NCI-H2196 treated with DMSO at 0.1 percent for 48 hours (cell line): Measurements from ENCODE around the gene DDX39B.

ENCODE experiments used
- DNase-seq: peaks from one replicate; lab custom pipeline; 2025; ENCODE audit not compliant: unreplicated experiment; lab: John Stamatoyannopoulos, UW

DDX39B gene

DNA sequence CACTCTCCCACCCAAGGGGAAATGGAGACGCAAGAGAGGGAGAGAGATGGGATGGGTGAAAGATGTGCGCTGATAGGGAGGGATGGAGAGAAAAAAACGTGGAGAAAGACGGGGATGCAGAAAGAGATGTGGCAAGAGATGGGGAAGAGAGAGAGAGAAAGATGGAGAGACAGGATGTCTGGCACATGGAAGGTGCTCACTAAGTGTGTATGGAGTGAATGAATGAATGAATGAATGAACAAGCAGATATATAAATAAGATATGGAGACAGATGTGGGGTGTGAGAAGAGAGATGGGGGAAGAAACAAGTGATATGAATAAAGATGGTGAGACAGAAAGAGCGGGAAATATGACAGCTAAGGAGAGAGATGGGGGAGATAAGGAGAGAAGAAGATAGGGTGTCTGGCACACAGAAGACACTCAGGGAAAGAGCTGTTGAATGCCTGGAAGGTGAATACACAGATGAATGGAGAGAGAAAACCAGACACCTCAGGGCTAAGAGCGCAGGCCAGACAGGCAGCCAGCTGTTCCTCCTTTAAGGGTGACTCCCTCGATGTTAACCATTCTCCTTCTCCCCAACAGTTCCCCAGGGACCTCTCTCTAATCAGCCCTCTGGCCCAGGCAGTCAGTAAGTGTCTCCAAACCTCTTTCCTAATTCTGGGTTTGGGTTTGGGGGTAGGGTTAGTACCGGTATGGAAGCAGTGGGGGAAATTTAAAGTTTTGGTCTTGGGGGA lies 34.3 kb upstream of the DDX39B start:
- DNase-seq, result no peak

DNA sequence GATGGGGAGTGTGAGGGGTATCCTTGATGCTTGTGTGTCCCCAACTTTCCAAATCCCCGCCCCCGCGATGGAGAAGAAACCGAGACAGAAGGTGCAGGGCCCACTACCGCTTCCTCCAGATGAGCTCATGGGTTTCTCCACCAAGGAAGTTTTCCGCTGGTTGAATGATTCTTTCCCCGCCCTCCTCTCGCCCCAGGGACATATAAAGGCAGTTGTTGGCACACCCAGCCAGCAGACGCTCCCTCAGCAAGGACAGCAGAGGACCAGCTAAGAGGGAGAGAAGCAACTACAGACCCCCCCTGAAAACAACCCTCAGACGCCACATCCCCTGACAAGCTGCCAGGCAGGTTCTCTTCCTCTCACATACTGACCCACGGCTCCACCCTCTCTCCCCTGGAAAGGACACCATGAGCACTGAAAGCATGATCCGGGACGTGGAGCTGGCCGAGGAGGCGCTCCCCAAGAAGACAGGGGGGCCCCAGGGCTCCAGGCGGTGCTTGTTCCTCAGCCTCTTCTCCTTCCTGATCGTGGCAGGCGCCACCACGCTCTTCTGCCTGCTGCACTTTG lies 33.6 kb upstream of the DDX39B start, which contains the start of gene TNF:
TNF (plus strand) TSS at position 231 of the 567 bp plus-strand sequence; CDS start at position 408, 177 bp downstream.
- DNase-seq, result no peak

DNA sequence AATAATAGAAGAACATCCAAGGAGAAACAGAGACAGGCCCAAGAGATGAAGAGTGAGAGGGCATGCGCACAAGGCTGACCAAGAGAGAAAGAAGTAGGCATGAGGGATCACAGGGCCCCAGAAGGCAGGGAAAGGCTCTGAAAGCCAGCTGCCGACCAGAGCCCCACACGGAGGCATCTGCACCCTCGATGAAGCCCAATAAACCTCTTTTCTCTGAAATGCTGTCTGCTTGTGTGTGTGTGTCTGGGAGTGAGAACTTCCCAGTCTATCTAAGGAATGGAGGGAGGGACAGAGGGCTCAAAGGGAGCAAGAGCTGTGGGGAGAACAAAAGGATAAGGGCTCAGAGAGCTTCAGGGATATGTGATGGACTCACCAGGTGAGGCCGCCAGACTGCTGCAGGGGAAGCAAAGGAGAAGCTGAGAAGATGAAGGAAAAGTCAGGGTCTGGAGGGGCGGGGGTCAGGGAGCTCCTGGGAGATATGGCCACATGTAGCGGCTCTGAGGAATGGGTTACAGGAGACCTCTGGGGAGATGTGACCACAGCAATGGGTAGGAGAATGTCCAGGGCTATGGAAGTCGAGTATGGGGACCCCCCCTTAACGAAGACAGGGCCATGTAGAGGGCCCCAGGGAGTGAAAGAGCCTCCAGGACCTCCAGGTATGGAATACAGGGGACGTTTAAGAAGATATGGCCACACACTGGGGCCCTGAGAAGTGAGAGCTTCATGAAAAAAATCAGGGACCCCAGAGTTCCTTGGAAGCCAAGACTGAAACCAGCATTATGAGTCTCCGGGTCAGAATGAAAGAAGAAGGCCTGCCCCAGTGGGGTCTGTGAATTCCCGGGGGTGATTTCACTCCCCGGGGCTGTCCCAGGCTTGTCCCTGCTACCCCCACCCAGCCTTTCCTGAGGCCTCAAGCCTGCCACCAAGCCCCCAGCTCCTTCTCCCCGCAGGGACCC lies 32.6 kb upstream of the DDX39B start:
- DNase-seq, result no peak

DNA sequence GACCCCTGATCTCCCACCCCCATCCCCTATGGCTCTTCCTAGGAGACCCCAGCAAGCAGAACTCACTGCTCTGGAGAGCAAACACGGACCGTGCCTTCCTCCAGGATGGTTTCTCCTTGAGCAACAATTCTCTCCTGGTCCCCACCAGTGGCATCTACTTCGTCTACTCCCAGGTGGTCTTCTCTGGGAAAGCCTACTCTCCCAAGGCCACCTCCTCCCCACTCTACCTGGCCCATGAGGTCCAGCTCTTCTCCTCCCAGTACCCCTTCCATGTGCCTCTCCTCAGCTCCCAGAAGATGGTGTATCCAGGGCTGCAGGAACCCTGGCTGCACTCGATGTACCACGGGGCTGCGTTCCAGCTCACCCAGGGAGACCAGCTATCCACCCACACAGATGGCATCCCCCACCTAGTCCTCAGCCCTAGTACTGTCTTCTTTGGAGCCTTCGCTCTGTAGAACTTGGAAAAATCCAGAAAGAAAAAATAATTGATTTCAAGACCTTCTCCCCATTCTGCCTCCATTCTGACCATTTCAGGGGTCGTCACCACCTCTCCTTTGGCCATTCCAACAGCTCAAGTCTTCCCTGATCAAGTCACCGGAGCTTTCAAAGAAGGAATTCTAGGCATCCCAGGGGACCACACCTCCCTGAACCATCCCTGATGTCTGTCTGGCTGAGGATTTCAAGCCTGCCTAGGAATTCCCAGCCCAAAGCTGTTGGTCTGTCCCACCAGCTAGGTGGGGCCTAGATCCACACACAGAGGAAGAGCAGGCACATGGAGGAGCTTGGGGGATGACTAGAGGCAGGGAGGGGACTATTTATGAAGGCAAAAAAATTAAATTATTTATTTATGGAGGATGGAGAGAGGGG lies 31.7 kb upstream of the DDX39B start:
- DNase-seq, result no peak

DNA sequence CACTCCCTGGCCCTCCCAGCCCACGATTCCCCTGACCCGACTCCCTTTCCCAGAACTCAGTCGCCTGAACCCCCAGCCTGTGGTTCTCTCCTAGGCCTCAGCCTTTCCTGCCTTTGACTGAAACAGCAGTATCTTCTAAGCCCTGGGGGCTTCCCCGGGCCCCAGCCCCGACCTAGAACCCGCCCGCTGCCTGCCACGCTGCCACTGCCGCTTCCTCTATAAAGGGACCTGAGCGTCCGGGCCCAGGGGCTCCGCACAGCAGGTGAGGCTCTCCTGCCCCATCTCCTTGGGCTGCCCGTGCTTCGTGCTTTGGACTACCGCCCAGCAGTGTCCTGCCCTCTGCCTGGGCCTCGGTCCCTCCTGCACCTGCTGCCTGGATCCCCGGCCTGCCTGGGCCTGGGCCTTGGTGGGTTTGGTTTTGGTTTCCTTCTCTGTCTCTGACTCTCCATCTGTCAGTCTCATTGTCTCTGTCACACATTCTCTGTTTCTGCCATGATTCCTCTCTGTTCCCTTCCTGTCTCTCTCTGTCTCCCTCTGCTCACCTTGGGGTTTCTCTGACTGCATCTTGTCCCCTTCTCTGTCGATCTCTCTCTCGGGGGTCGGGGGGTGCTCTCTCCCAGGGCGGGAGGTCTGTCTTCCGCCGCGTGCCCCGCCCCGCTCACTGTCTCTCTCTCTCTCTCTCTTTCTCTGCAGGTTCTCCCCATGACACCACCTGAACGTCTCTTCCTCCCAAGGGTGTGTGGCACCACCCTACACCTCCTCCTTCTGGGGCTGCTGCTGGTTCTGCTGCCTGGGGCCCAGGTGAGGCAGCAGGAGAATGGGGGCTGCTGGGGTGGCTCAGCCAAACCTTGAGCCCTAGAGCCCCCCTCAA lies 30.5 kb upstream of the DDX39B start, which contains the start of gene LTA:
LTA (plus strand) TSS at position 249 of the 871 bp plus-strand sequence; CDS start at position 703, 454 bp downstream.
- DNase-seq, result no peak

GRCh38 chr6:31569861-31570536 lies 28.2 kb upstream of the DDX39B start:
- no peak for DNase-seq

DNA sequence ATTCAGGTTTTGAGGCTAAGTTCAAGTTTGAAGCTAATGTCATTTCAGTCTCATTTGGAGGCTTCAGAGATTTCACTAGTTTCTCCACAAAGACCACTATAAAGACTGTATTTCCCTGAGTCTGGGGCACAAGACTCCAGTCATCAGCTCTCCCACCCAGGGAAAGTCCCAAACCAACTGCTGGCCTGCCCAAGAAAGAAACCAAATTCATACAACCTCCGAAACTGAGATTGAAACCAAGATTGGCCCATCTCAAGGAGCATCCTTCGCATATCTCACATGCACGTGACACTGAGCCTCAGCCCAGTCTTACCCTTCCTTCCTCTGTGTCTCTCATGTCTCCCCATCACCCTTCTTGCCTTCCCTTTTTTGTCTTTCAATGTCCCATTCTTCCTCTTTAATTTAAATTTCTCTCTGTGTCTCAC lies 26.7 kb upstream of the DDX39B start:
- no peak for DNase-seq

DNA sequence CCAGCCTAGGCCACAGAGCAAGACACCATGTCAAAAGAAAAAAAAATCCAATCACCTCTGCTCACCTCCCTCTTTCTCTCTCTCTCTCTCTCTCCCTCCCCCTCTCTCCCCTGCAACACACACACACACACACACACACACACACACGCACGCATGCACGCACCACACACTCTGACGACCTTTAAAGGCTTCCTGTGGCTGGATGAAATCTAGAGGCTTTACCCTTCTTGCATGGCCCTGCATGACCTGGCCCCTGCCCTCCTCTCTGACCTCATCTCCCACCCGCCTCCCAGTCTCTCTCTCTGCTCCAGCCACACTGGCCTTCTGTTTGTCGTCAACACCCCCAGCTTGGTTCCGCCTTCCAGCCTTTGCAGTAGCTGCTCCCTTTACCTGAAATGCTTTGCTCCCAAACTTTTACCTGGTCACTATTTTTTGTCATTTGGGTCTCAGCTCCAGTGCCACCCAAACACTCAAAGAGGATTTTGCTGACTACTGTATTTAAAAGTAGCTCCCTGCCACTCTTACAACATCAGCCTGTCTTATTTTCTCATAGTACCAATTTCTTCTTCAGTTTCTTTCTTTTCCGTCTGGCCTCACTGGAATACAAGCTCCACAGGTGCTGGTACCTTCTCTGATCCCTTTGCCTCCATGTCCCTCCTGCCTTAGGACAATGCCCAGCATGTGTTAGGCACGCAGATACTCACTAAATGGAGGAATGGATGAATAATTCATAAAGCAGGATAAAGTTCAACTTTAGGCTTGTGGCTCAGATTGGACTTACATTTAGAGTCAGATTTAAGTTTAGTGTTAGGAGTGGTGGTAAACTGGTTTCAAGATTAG lies 25.9 kb upstream of the DDX39B start:
- no peak for DNase-seq

GRCh38 chr6:31560697-31561058 lies 18.9 kb upstream of the DDX39B start:
- no peak for DNase-seq

DNA sequence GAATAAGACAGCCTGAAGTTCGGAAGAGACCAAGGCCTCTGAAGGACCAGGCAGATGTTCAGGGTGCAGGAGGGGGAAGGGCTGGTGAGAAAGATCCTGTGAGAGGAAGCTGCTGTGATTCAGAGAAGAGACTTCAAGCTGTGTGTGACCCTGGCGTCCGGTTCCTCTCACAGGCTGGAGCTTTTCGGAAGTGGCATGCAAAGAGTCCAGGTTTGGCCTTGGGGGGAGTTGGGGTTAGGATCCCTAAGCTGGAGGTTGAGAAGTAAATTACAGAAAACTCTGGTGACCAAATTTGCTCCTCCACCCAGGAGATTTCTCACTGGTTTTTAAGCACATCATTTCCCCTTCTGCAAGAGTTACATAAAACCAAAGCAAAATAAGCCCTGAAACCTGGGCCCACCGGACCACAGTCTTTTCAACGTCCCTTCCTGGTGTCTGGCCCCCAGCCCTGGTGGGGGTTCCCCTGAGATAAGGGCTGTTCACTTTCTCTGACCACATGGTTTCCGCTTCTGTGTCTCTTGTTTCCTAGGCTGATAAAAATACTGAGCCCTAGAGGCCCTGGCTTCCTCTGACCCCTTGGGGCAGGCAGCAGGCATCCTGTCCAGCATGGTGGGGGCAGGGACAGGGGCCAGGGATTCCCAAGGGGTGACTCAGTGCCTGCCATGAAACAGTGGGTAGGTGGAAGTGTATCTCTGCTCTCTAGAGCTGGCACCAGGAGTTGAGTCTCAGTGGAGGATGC lies 18.3 kb upstream of the DDX39B start:
- DNase-seq, result no peak

- no peak for DNase-seq
Observed at GRCh38 chr6:31559606-31559957, 17.8 kb upstream of the DDX39B start.

DNA sequence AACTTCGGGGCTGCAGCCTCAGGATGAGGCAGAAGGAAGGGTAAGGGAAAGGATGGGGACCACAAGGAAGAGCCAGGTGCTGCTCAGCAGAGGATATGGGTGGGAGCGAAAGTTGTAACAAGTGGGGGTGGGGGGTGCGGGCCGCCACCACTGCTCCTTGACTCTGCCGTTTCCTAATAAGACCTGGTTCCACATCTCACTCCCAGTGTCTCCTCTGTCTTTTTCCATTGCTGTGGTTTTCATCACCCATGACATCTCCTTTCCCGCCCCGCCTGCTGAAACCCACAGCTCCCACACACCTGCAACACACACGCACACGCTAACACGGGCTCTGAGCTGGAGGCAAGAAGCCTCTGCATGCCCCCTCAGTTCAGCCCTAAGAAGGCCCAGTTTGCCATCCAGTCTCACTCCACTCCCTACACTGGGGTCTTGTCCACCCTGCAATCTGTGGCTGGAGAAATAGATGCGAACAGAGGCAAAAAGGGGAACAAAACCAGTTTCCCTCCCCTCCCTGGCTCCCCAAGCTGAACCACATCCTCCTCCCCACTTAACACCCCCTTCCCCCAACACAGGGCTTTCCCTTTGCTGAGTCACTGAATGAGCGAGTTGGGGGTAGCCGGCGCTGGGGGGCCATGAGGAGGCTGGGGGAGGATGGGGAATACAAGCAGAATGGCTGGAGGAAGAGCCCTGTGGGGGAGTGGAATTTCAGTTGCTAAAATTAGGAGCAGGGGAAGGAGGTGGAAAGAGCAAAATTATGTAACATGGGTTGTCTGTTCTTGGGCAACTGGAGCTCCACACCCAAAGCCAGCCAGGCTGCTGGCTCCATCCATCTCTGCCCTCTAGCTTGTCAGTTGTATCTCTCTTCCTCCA lies 17.1 kb upstream of the DDX39B start:
- DNase-seq, result no peak

GRCh38 chr6:31558318-31558625 lies 16.5 kb upstream of the DDX39B start:
- no peak for DNase-seq

DNA sequence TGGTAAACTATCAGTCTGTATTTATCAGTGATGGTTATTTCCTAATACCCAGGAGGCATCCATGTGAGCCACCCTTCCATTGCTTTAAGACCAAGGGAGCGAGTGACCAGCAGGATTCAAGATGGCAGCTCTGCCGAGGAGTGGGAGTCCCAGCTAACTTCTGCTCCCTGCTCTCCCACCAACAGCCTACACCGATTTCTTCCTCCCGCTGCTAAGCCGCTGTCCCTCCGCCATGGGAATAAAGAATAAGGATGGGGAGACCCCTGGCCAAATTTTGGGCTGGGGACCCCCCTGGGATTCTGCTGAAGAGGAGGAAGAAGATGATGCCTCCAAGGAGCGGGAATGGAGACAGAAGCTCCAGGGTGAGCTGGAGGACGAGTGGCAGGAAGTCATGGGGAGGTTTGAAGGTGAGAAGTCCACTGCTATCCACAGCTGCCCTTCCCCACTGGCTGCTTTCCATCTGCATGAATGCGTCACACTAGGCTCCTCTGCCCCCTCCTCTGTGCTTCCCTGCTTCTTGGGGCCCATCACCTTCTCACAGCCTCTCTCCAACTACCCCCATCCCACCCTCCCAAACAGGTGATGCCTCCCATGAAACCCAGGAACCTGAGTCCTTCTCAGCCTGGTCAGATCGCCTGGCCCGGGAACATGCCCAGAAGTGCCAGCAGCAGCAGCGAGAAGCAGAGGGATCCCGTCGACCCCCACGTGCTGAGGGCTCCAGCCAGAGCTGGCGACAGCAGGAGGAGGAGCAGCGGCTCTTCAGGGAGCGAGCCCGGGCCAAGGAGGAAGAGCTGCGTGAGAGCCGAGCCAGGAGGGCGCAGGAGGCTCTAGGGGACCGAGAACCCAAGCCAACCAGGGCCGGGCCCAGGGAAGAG lies 15.9 kb upstream of the DDX39B start:
- no peak for DNase-seq

DNA sequence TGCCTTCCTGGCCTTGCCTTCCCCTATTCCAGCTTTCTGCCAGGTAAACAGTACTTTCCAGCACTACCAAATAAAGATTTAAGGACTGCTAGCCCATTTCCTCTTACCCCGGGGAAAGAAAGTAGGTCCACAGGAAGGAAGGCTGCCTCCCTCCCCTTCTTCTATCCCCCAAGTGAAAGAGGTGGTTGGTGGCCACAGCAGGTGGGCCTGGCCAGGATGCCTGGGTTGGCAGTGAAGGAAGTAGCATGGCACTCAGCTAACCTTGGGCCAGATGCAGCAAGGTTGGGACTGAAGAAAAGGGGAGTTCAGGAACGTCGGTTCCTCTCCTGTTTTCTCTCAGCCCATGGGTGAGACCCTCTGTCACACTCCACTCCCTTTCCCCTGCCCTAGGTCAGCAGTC lies 14.5 kb upstream of the DDX39B start:
- DNase-seq, result no peak

DNA sequence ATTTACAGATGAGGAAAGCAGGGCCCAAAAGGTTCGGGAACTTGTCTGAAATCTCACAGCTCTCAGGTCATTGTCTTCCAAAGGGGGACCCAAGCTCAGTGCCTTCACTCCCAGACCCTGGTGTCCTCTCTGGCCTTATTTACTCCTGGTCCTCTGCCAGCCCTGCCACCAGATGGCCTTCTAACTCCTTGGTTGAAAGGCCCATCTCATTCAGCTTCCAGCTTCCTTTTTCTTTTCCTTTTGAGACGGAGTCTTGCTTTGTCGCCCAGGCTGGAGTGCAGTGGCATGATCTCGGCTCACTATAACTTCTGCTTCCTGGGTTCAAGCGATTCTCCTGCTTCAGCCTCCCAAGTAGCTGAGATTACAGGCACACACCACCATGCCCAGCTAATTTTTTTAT lies 9.6 kb upstream of the DDX39B start:
- DNase-seq, result peak; percentile 12
